Activated naive CD4-positive, alpha-beta T cell treated with anti-CD3 and anti-CD28 coated beads, Interleukin-2, amount 50 U/mL, for 24 hours (primary cell): ENCODE data around the gene ZNF641.

Experiments
- H3K27ac Mint-ChIP-seq: one replicate; pipeline ENCODE4 v1.8.0; 2021; ENCODE audit warnings: mild to moderate bottlenecking, mixed read lengths
- H3K27me3 Mint-ChIP-seq: one replicate; pipeline ENCODE4 v1.8.0; 2021; ENCODE audit warnings: mixed read lengths
- H3K36me3 Mint-ChIP-seq: one replicate; pipeline ENCODE4 v1.8.0; 2021; ENCODE audit warnings: mixed read lengths
- H3K4me1 Mint-ChIP-seq: one replicate; pipeline ENCODE4 v1.8.0; 2021; ENCODE audit warnings: mixed read lengths
- H3K4me3 Mint-ChIP-seq: one replicate; pipeline ENCODE4 v1.8.0; 2021; ENCODE audit warnings: mild to moderate bottlenecking, mixed read lengths
- H3K9me3 Mint-ChIP-seq: one replicate; pipeline ENCODE4 v1.8.0; 2021; ENCODE audit warnings: mixed read lengths

Gene ZNF641

GRCh38 chr12:48350249-48351021, at the start of gene ZNF641:
ZNF641 (minus strand) TSS chr12:48350919; CDS start chr12:48348090, 2,829 bp downstream.
- Mint-ChIP-seq H3K4me3 (peak within 1 kb of the TSS; percentile 97), H3K27ac (peak within 1 kb of the TSS; percentile 95), H3K9me3 (no peaks in the 10 kb centered on the region), H3K4me1 (peaks cover 45% of the 10 kb centered on the region), H3K36me3 (peaks cover 22% of the 10 kb centered on the region), H3K27me3 (no peaks in the 10 kb centered on the region)

GRCh38 chr12:48390026-48390425, 39.3 kb upstream of the ZNF641 start:
- Mint-ChIP-seq H3K4me1 (no peaks in the 10 kb centered on the region), H3K27me3 (no peaks in the 10 kb centered on the region), H3K36me3 (peaks cover 2% of the 10 kb centered on the region), H3K27ac (no peak overlapping the region), H3K4me3 (no peak overlapping the region), H3K9me3 (peaks cover 7% of the 10 kb centered on the region)

GRCh38 chr12:48389409-48389808, 38.7 kb upstream of the ZNF641 start:
- peaks cover under 1% of the 10 kb centered on the region for H3K36me3 Mint-ChIP-seq
- no peaks in the 10 kb centered on the region for H3K4me1 Mint-ChIP-seq
- no peaks in the 10 kb centered on the region for H3K27me3 Mint-ChIP-seq
- H3K4me3 Mint-ChIP-seq, result no peak overlapping the region
- peaks cover 7% of the 10 kb centered on the region for H3K9me3 Mint-ChIP-seq
- no peak overlapping the region for H3K27ac Mint-ChIP-seq

GRCh38 chr12:48388938-48389337, 38.2 kb upstream of the ZNF641 start:
- Mint-ChIP-seq H3K4me1 (no peaks in the 10 kb centered on the region), H3K27me3 (no peaks in the 10 kb centered on the region), H3K27ac (no peak overlapping the region), H3K36me3 (no peaks in the 10 kb centered on the region), H3K9me3 (peaks cover 7% of the 10 kb centered on the region), H3K4me3 (no peak overlapping the region)

- Mint-ChIP-seq H3K9me3 (peaks cover 7% of the 10 kb centered on the region), H3K27ac (no peak overlapping the region), H3K4me1 (no peaks in the 10 kb centered on the region), H3K27me3 (no peaks in the 10 kb centered on the region), H3K36me3 (no peaks in the 10 kb centered on the region), H3K4me3 (no peak overlapping the region)
These were observed 37.7 kb upstream of the ZNF641 start for GRCh38 chr12:48388460-48388859.

- H3K4me1 Mint-ChIP-seq, result no peaks in the 10 kb centered on the region
- no peaks in the 10 kb centered on the region for H3K27me3 Mint-ChIP-seq
- H3K9me3 Mint-ChIP-seq, result peaks cover 5% of the 10 kb centered on the region
- no peak overlapping the region for H3K4me3 Mint-ChIP-seq
- H3K36me3 Mint-ChIP-seq, result no peaks in the 10 kb centered on the region
- no peak overlapping the region for H3K27ac Mint-ChIP-seq
These were observed 29.9 kb upstream of the ZNF641 start for GRCh38 chr12:48380596-48380995.

GRCh38 chr12:48379794-48380193, 29.1 kb upstream of the ZNF641 start:
- no peak overlapping the region for H3K4me3 Mint-ChIP-seq
- H3K27ac Mint-ChIP-seq, result no peak overlapping the region
- H3K4me1 Mint-ChIP-seq, result no peaks in the 10 kb centered on the region
- no peaks in the 10 kb centered on the region for H3K9me3 Mint-ChIP-seq
- H3K36me3 Mint-ChIP-seq, result no peaks in the 10 kb centered on the region
- H3K27me3 Mint-ChIP-seq, result no peaks in the 10 kb centered on the region

GRCh38 chr12:48377646-48378045, 26.9 kb upstream of the ZNF641 start:
- Mint-ChIP-seq H3K4me1 (no peaks in the 10 kb centered on the region), H3K9me3 (no peaks in the 10 kb centered on the region), H3K27ac (no peak overlapping the region), H3K27me3 (no peaks in the 10 kb centered on the region), H3K36me3 (no peaks in the 10 kb centered on the region), H3K4me3 (no peak overlapping the region)

GRCh38 chr12:48374164-48374563, 23.4 kb upstream of the ZNF641 start:
- H3K27me3 Mint-ChIP-seq, result peaks cover 3% of the 10 kb centered on the region
- H3K36me3 Mint-ChIP-seq, result peaks cover 1% of the 10 kb centered on the region
- H3K4me1 Mint-ChIP-seq, result no peaks in the 10 kb centered on the region
- H3K27ac Mint-ChIP-seq, result no peak overlapping the region
- no peak overlapping the region for H3K4me3 Mint-ChIP-seq
- no peaks in the 10 kb centered on the region for H3K9me3 Mint-ChIP-seq

GRCh38 chr12:48366131-48366530, 15.4 kb upstream of the ZNF641 start:
- H3K36me3 Mint-ChIP-seq, result peaks cover 3% of the 10 kb centered on the region
- no peak overlapping the region for H3K4me3 Mint-ChIP-seq
- H3K27me3 Mint-ChIP-seq, result peaks cover 3% of the 10 kb centered on the region
- no peaks in the 10 kb centered on the region for H3K9me3 Mint-ChIP-seq
- H3K27ac Mint-ChIP-seq, result no peak overlapping the region
- no peaks in the 10 kb centered on the region for H3K4me1 Mint-ChIP-seq

- Mint-ChIP-seq H3K27me3 (no peaks in the 10 kb centered on the region), H3K36me3 (no peaks in the 10 kb centered on the region), H3K9me3 (no peaks in the 10 kb centered on the region), H3K27ac (no peak overlapping the region), H3K4me1 (no peaks in the 10 kb centered on the region), H3K4me3 (no peak overlapping the region)
These were observed 11.1 kb upstream of the ZNF641 start for GRCh38 chr12:48361664-48362339.

- Mint-ChIP-seq H3K4me3 (no peak overlapping the region), H3K27me3 (no peaks in the 10 kb centered on the region), H3K4me1 (no peaks in the 10 kb centered on the region), H3K27ac (no peak overlapping the region), H3K9me3 (no peaks in the 10 kb centered on the region), H3K36me3 (no peaks in the 10 kb centered on the region)
These were observed 8.3 kb upstream of the ZNF641 start for GRCh38 chr12:48358937-48359513.

- Mint-ChIP-seq H3K4me1 (no peaks in the 10 kb centered on the region), H3K27ac (no peak overlapping the region)
These were observed 5.5 kb upstream of the ZNF641 start for GRCh38 chr12:48356041-48356768.

GRCh38 chr12:48352157-48352760, 1.5 kb upstream of the ZNF641 start:
- Mint-ChIP-seq H3K9me3 (no peaks in the 10 kb centered on the region), H3K4me1 (peaks cover 29% of the 10 kb centered on the region), H3K27me3 (no peaks in the 10 kb centered on the region), H3K27ac (no peak overlapping the region), H3K36me3 (peaks cover 9% of the 10 kb centered on the region), H3K4me3 (no peak overlapping the region)

More at GRCh38 chr12:48356041-48356768, 5.5 kb upstream of the ZNF641 start:
- no peaks in the 10 kb centered on the region for H3K36me3 Mint-ChIP-seq
- H3K9me3 Mint-ChIP-seq, result no peaks in the 10 kb centered on the region
- H3K27me3 Mint-ChIP-seq, result no peaks in the 10 kb centered on the region
- H3K4me3 Mint-ChIP-seq, result no peak overlapping the region

GRCh38 chr12:48351022-48351708, 446 bp upstream of the ZNF641 start:
- Mint-ChIP-seq H3K27me3 (no peaks in the 10 kb centered on the region), H3K27ac (peak overlapping the region; percentile 64), H3K36me3 (peaks cover 18% of the 10 kb centered on the region), H3K4me3 (peak overlapping the region; percentile 83), H3K4me1 (peaks cover 40% of the 10 kb centered on the region), H3K9me3 (no peaks in the 10 kb centered on the region)
